ENCODE measurements around the gene SPATA33.

DNA sequence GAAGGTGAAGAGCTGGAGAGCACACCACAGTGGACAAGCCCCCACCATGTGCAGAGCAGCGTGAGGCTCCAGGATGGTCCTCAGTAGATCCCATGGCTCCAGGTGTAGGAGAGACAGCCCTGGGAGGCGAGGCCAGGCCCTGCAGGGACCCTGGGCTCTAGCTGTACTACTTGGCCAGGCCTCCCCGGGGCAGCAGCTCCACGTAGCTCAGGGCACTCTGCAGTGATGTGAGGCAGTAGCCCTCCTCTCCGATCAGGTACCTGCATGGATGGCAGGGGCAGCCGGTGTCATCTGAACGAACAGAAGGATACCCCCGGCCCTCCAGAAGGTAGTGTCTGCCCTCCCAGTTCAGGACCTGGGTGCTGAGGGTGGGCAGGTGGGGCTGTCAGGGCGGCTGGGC, 50.1 kb downstream of the SPATA33 start:
- TF ChIP-seq POLR2AphosphoS5 (IDR thresholded peaks at IDR 0.05; ENCODE audit: borderline replicate concordance, low read depth, low read length) (no peak), EZH2 (IDR thresholded peaks at IDR 0.05) (no peak)

Data from SK-N-MC (cell line).